IPS DF 6.9 (cell line): Measurements from ENCODE around the gene NDUFS6.
"Not testable (repeated sequence)": the region's sequence is repeated elsewhere in the genome, so short reads cannot be mapped to it uniquely, and the experiment has no call there.

Experiments used
- DNase-seq: peaks from one replicate; pipeline ENCODE4 v3.0.0-alpha.2; 2013; ENCODE audit warnings: low read depth, low spot score
- H3K27ac ChIP-seq: one replicate; pipeline ENCODE4 v1.5.1; 2013; ENCODE audit warnings: low read length, control low read depth
- H3K27me3 ChIP-seq: 2 replicates; pipeline ENCODE4 v1.6.1; 2013; ENCODE audit warnings: mild to moderate bottlenecking, low read length; ENCODE audit not compliant: control insufficient read depth, insufficient read depth
- H3K36me3 ChIP-seq: 2 replicates; pipeline ENCODE4 v1.6.1; 2013; ENCODE audit warnings: low read length; ENCODE audit not compliant: control insufficient read depth, insufficient read depth
- H3K4me1 ChIP-seq: 2 replicates; pipeline ENCODE4 v1.6.1; 2013; ENCODE audit warnings: low read length; ENCODE audit not compliant: control insufficient read depth, insufficient read depth
- H3K4me3 ChIP-seq: 2 replicates; pipeline ENCODE4 v1.5.1; 2013; ENCODE audit warnings: mild to moderate bottlenecking, low read length
- H3K9me3 ChIP-seq: 2 replicates; pipeline ENCODE4 v1.6.1; 2013; ENCODE audit warnings: low read length, inconsistent platforms; ENCODE audit not compliant: control insufficient read depth, insufficient read depth
- WGBS: extraction: QIAGEN DNeasy Blood & Tissue Kit; methylation state at CpG from one replicate; pipeline ENCODE4 v1.1.7; 2013; ENCODE audit warnings: mixed read lengths, missing lambda C conversion rate; ENCODE audit not compliant: insufficient read length, insufficient coverage; 5-methylcytosine and 5-hydroxymethylcytosine counted together

Gene NDUFS6

DNA sequence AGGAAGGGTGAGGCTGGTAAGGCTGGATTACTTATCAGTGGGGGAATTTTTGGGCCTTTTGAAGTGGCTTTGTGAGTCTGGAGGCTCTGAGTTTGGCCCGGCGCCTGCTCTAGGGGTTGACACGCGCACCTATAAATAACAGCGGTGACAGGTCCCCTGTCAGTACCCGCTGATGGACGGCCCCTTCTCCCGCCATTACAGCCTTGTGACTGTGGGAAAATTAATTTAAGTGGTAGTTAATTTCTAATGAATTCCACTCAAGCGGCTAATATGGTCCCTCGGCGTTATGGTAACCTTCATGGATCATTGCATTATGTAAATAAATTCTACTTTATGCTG lies 18.0 kb upstream of the NDUFS6 start:
- WGBS, result no CpG with 5 or more reads among the region's 11 CpGs
- H3K9me3 ChIP-seq, result no peaks in the 10 kb centered on the region

DNA sequence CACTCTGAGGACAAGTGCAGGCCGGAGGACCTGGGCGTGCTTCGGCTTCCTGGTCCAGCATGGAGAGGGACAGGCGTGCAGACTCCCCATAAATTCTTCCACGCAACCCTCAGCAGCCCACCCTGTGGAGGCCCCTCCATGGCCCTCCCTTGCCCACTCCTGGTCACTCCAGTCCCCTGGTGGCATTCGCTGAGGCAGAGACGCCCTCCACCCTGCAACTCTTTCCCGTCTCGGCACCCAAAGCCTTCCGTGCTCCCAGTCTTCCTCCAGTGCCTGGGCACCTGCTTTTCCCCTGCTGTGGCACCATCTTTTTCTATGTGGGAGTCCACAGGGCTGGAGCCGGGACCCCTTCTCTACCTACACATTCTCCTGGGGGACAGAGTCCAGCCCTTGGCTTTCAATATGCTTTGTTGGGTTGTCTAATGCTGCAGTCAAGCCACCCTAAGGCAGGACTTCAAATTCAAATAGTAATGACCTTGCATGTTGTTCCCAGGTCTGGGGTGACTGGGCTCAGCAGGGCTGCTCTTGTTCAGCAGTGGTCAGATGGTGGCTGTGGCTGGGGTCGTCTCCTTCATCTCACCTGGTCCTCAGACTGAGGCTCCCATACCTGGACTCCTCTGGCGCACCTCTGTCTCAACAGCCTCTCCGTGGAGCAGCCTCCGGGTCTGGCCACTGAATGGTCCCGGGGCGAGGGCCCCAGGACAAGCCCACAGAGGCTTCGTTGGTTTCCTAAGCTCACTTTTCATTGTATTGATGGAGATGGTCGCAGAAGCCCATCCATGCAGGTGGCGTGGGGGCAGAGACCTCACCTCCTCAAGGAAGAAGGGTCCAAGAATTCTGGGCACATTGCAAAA lies 16.8 kb upstream of the NDUFS6 start:
- no peak for DNase-seq
- no peak overlapping the region for H3K4me3 ChIP-seq
- no peaks in the 10 kb centered on the region for H3K27me3 ChIP-seq
- H3K36me3 ChIP-seq, result no peaks in the 10 kb centered on the region
- no peak overlapping the region for H3K27ac ChIP-seq
- no CpG with 5 or more reads among the region's 20 CpGs for WGBS
- no peaks in the 10 kb centered on the region for H3K4me1 ChIP-seq
- no peaks in the 10 kb centered on the region for H3K9me3 ChIP-seq

More for the DNA sequence above, 18.0 kb upstream of the NDUFS6 start:
- no peak overlapping the region for H3K27ac ChIP-seq
- no peak for DNase-seq
- no peaks in the 10 kb centered on the region for H3K27me3 ChIP-seq
- no peaks in the 10 kb centered on the region for H3K36me3 ChIP-seq
- H3K4me1 ChIP-seq, result no peaks in the 10 kb centered on the region
- no peak overlapping the region for H3K4me3 ChIP-seq

- no peak overlapping the region for H3K27ac ChIP-seq
- no peak overlapping the region for H3K4me3 ChIP-seq
- no CpG with 5 or more reads among the region's 8 CpGs for WGBS
- no peaks in the 10 kb centered on the region for H3K4me1 ChIP-seq
- H3K9me3 ChIP-seq, result no peaks in the 10 kb centered on the region
- no peaks in the 10 kb centered on the region for H3K27me3 ChIP-seq
- DNase-seq, result no peak
- no peaks in the 10 kb centered on the region for H3K36me3 ChIP-seq
Measured at GRCh38 chr5:1785062-1785461, 16.1 kb upstream of the NDUFS6 start.

DNA sequence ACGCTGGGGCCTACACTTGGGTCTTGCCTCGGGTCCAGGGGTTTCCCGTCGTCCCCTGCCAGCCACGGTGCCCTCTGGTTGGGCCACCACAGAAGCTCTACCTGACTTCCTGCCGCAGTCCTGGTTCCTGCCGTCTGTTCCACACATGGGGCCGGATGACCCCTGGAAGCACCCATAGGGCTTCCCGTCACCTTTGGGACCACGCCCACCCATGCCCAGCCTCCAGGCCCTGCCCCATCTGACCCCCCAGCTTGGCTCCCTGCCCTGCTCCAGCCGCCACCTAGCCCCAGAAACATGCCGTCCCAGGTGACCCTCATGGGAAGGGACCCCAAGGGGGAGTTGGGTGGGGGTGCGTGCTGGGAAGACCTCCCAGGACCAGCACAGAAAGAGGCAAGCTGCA lies 15.2 kb upstream of the NDUFS6 start:
- Histone ChIP-seq H3K4me3 (no peak overlapping the region), H3K27me3 (no peaks in the 10 kb centered on the region), H3K27ac (no peak overlapping the region), H3K4me1 (0 out of 2 replicates have a peak, but pooled peaks cover 2% of the 10 kb centered on the region), H3K36me3 (no peaks in the 10 kb centered on the region), H3K9me3 (no peaks in the 10 kb centered on the region)
- no CpG with 5 or more reads among the region's 13 CpGs for WGBS
- DNase-seq, result no peak

GRCh38 chr5:1786621-1787471 lies 14.4 kb upstream of the NDUFS6 start:
- no CpG with 5 or more reads among the region's 29 CpGs for WGBS
- no peak overlapping the region for H3K27ac ChIP-seq
- 0 out of 2 replicates have a peak, but pooled peaks cover 2% of the 10 kb centered on the region for H3K4me1 ChIP-seq
- DNase-seq, result no peak
- no peaks in the 10 kb centered on the region for H3K9me3 ChIP-seq
- H3K27me3 ChIP-seq, result no peaks in the 10 kb centered on the region
- H3K36me3 ChIP-seq, result no peaks in the 10 kb centered on the region
- H3K4me3 ChIP-seq, result no peak overlapping the region

DNA sequence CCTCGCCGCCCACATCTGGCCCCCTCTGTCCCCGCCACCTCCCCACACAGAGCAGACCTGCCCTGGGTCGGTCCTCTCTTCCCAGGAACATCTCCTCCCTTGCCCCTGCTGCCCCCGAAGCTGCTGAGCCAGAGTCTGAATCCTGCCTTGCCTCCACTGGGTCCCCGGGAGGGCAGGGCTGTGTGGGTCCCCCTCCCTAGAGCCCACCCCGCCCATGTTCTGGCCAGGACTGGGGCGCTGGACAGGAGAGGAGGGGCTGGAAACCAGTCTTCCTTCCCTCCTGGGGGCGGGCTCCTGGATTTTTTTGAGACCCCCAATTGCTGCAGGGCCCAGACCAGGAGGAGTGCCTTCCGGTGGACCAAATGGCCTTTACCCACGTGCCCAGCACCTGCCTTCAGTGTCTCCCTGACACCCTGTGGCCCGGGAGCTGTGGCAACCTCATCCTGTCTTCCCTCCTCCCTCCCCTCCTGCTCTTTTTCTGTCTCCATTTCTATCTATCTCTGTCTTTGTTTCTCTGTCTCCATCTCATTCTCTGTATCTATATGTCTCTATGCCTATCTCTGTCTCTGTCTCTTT lies 13.6 kb upstream of the NDUFS6 start:
- H3K27ac ChIP-seq, result no peak overlapping the region

GRCh38 chr5:1788200-1788599 lies 13.0 kb upstream of the NDUFS6 start:
- no peak overlapping the region for H3K4me3 ChIP-seq
- no peaks in the 10 kb centered on the region for H3K27me3 ChIP-seq
- H3K9me3 ChIP-seq, result no peaks in the 10 kb centered on the region
- H3K36me3 ChIP-seq, result no peaks in the 10 kb centered on the region
- no peak overlapping the region for H3K27ac ChIP-seq
- DNase-seq, result no peak
- 0 out of 2 replicates have a peak, but pooled peaks cover 2% of the 10 kb centered on the region for H3K4me1 ChIP-seq
- no CpG with 5 or more reads among the region's 7 CpGs for WGBS

More for the DNA sequence above, 13.6 kb upstream of the NDUFS6 start:
- H3K27me3 ChIP-seq, result no peaks in the 10 kb centered on the region
- 0 out of 2 replicates have a peak, but pooled peaks cover 2% of the 10 kb centered on the region for H3K4me1 ChIP-seq
- no CpG with 5 or more reads among the region's 12 CpGs for WGBS
- no peak overlapping the region for H3K4me3 ChIP-seq
- H3K9me3 ChIP-seq, result no peaks in the 10 kb centered on the region
- H3K36me3 ChIP-seq, result no peaks in the 10 kb centered on the region
- DNase-seq, result no peak

GRCh38 chr5:1788828-1789227 lies 12.4 kb upstream of the NDUFS6 start:
- Histone ChIP-seq H3K4me3 (no peak overlapping the region), H3K9me3 (no peaks in the 10 kb centered on the region), H3K27ac (no peak overlapping the region), H3K4me1 (0 out of 2 replicates have a peak, but pooled peaks cover 2% of the 10 kb centered on the region), H3K36me3 (no peaks in the 10 kb centered on the region), H3K27me3 (no peaks in the 10 kb centered on the region)
- no CpG with 5 or more reads among the region's 15 CpGs for WGBS
- no peak for DNase-seq

DNA sequence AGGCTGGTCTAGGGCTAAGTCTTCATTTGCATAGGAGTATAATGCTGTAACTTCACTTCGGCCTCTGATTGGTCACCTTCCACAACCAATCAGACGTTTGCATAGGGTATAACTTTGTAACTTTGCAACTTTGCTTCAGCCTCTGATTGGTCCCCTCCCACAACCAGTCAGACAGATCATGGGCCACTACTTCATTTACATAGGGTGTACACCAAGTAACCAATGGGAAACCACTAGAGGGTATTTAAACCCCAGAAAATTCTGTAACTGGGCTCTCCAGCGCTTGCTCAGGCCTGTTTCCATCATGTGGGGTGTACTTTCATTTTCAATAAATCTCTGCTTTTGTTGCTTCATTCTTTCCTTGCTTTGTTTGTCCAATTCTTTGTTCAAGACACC lies 11.8 kb upstream of the NDUFS6 start:
- not testable (repeated sequence) for H3K9me3 ChIP-seq, H3K4me1 ChIP-seq, H3K36me3 ChIP-seq, H3K27me3 ChIP-seq, H3K4me3 ChIP-seq, H3K27ac ChIP-seq, DNase-seq
- no CpG with 5 or more reads among the region's 3 CpGs for WGBS

DNA sequence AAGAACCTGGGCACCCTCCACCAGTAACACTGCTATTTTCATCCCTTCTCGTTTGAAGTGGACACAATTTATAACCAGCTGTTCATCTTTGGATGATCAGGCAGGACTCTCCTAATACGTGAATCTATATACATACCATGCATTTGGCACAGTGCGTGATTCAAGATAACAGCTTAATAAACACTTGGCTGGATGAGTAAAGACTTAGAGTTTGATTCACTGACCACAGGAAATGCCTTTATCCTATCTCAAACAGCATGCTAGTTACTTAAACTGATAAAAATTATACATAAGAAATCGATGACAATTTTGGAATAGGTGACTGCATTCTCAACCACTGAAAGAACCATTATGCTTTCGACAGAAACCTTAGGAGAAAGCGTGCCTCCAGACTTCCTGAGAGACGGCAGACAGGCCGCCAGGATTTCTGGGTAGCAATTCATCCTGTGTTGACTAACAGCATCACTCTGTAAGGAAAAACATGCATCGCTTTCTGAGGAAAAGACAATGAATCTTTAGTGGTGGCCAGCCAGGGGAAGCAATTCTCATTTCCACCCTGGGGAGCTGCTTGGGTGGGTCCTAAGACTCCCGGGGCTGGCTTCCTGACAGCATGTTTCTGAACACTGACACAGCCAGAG lies 11.3 kb upstream of the NDUFS6 start:
- Histone ChIP-seq H3K4me3 (no peak overlapping the region), H3K36me3 (no peaks in the 10 kb centered on the region), H3K27ac (no peak overlapping the region), H3K4me1 (0 out of 2 replicates have a peak, but pooled peaks cover 2% of the 10 kb centered on the region), H3K27me3 (no peaks in the 10 kb centered on the region), H3K9me3 (no peaks in the 10 kb centered on the region)
- DNase-seq, result no peak
- no CpG with 5 or more reads among the region's 10 CpGs for whole genome bisulfite sequencing
